Mesendoderm (in vitro differentiated cells): ENCODE data around the gene GPR179.

Source experiments
- DNase-seq: peaks from one replicate; pipeline ENCODE4 v3.0.0; 2013
- H2AK5ac ChIP-seq: 2 replicates; pipeline ENCODE4 v1.6.1; 2013; ENCODE audit warnings: low read length, inconsistent platforms
- H2BK120ac ChIP-seq: 2 replicates; pipeline ENCODE4 v1.6.1; 2013; ENCODE audit warnings: low read depth, mild to moderate bottlenecking, low read length, moderate library complexity, mixed read lengths
- H2BK15ac ChIP-seq: replicated peaks from 2 replicates; pipeline ENCODE4 v1.6.1; 2013; ENCODE audit warnings: low read depth, mild to moderate bottlenecking, moderate library complexity
- H2BK5ac ChIP-seq: 2 replicates; pipeline ENCODE4 v1.6.1; 2013; ENCODE audit warnings: low read length, inconsistent platforms
- H3K18ac ChIP-seq: 2 replicates; pipeline ENCODE4 v1.6.1; 2013; ENCODE audit warnings: mild to moderate bottlenecking, low read length, mixed read lengths
- H3K23ac ChIP-seq: one replicate; pipeline ENCODE4 v1.6.1; 2013; ENCODE audit warnings: low read length
- H3K27ac ChIP-seq: 2 replicates; pipeline ENCODE4 v1.5.1; 2013; ENCODE audit warnings: low read depth, mild to moderate bottlenecking, inconsistent platforms, low read length, moderate library complexity
- H3K27me3 ChIP-seq: 2 replicates; pipeline ENCODE4 v1.6.1; 2013; ENCODE audit warnings: low read length, control low read depth, mild to moderate bottlenecking, inconsistent platforms; ENCODE audit not compliant: insufficient read depth, poor library complexity
- H3K36me3 ChIP-seq: 2 replicates; pipeline ENCODE4 v1.6.1; 2013; ENCODE audit warnings: low read length, inconsistent platforms; ENCODE audit not compliant: control insufficient read depth, insufficient read depth
- H3K4ac ChIP-seq: one replicate; pipeline ENCODE4 v1.6.1; 2013; ENCODE audit warnings: low read depth, mild to moderate bottlenecking, low read length, moderate library complexity
- H3K4me1 ChIP-seq: 2 replicates; pipeline ENCODE4 v1.6.1; 2013; ENCODE audit warnings: low read depth, low read length, inconsistent platforms; ENCODE audit not compliant: control insufficient read depth
- H3K4me2 ChIP-seq: 2 replicates; pipeline ENCODE4 v1.6.1; 2013; ENCODE audit warnings: low read length
- H3K4me3 ChIP-seq: 2 replicates; pipeline ENCODE4 v1.5.1; 2013; ENCODE audit warnings: mild to moderate bottlenecking, low read length
- H3K56ac ChIP-seq: one replicate; pipeline ENCODE4 v1.6.1; 2013; ENCODE audit warnings: low read length
- H3K79me1 ChIP-seq: 2 replicates; pipeline ENCODE4 v1.6.1; 2013; ENCODE audit warnings: low read length, inconsistent platforms
- H3K79me2 ChIP-seq: 2 replicates; pipeline ENCODE4 v1.6.1; 2013; ENCODE audit warnings: mild to moderate bottlenecking, low read length; ENCODE audit not compliant: control insufficient read depth, insufficient read depth
- H3K9ac ChIP-seq: 2 replicates; pipeline ENCODE4 v1.6.1; 2013; ENCODE audit warnings: low read length, inconsistent platforms
- H4K5ac ChIP-seq: one replicate; pipeline ENCODE4 v1.6.1; 2013; ENCODE audit warnings: low read length
- H4K8ac ChIP-seq: one replicate; pipeline ENCODE4 v1.6.1; 2013; ENCODE audit warnings: low read depth, mild to moderate bottlenecking, control low read depth, low read length, moderate library complexity
- WGBS: extraction: QIAGEN DNeasy Blood & Tissue Kit; methylation state at CpG from one replicate; pipeline ENCODE4 v1.1.7; 2013; ENCODE audit warnings: low lambda C conversion rate, missing lambda C conversion rate; ENCODE audit not compliant: insufficient coverage; ENCODE audit errors: extremely low coverage; 5-methylcytosine and 5-hydroxymethylcytosine counted together

GPR179 gene

DNA sequence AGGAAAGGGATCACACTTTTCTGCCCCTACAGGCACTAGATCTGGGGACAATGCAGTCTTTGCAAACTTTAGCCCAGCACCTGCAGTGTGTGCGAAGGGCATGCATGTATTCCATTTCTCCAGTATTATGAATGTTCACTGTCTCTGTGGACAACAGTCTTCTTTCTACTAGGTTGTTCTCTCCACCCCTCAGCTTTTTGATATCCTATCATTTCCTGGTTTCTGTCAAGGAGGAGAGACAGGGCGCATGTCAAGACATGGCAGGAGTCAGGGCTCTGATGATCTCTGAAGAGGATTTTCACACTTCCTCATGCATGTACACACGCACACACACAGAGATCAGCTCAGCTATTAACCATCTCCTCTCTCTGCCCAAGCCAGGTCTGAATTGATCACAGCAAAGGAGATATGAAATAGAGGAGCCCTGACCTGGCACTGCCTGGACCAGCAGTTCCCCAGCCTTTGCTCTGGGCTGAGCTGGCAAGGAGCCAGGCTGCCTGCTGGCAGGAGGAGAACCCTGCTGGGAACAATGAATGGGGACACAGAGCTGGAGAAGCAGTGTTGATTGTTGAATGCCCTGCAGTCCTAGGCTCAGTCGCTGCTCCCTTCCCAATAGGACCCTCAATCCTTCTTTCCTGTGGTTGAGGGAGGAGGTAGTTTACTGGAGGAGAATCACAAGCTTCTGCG, 2.6 kb downstream of the GPR179 start:
- peak; percentile 66 for DNase-seq
- H3K56ac ChIP-seq, result no peak overlapping the region
- H3K36me3 ChIP-seq, result no peaks in the 10 kb centered on the region
- no peak overlapping the region for H2BK15ac ChIP-seq
- no peak overlapping the region for H3K23ac ChIP-seq
- no peak overlapping the region for H4K5ac ChIP-seq
- no peak overlapping the region for H3K4me3 ChIP-seq
- H3K27ac ChIP-seq, result no peak overlapping the region
- no peak overlapping the region for H3K4ac ChIP-seq
- WGBS, result no CpG with 5 or more reads among the region's 5 CpGs
- no peaks in the 10 kb centered on the region for H3K4me1 ChIP-seq
- no peak overlapping the region for H3K9ac ChIP-seq
- no peak overlapping the region for H3K4me2 ChIP-seq
- H2AK5ac ChIP-seq, result no peak overlapping the region
- H3K18ac ChIP-seq, result no peak overlapping the region
- H2BK5ac ChIP-seq, result no peak overlapping the region
- no peak overlapping the region for H2BK120ac ChIP-seq
- no peak overlapping the region for H4K8ac ChIP-seq
- H3K79me1 ChIP-seq, result no peaks in the 10 kb centered on the region
- H3K27me3 ChIP-seq, result no peaks in the 10 kb centered on the region
- H3K79me2 ChIP-seq, result no peaks in the 10 kb centered on the region

DNA sequence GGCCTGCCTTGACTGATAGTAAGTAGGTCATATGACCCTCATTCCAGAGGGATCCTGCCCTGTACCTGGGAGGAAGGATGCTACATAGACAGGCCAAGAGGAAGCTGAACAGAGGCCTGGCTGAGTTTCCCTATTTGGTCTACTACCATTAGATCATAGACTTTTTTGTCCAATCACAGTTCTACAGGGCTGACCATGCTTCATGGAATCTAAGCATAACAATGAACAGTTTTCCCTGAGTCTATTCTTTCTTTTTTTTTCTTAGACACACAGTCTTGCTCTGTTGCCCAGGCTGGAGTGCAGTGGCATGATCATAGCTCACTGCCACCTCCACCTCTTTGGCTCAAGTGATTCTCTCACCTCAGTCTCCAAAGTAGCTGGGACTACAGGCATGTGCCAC, 3.9 kb downstream of the GPR179 start:
- H3K4me1 ChIP-seq, result no peaks in the 10 kb centered on the region
- no peak overlapping the region for H3K23ac ChIP-seq
- H3K9ac ChIP-seq, result no peak overlapping the region
- no peak overlapping the region for H3K4me2 ChIP-seq
- H3K27ac ChIP-seq, result no peak overlapping the region
- H2BK15ac ChIP-seq, result no peak overlapping the region
- no peaks in the 10 kb centered on the region for H3K79me2 ChIP-seq
- H3K18ac ChIP-seq, result no peak overlapping the region
- DNase-seq, result no peak
- no peaks in the 10 kb centered on the region for H3K27me3 ChIP-seq
- no peak overlapping the region for H2BK120ac ChIP-seq
- H3K4me3 ChIP-seq, result no peak overlapping the region
- no peak overlapping the region for H4K8ac ChIP-seq
- no peak overlapping the region for H3K4ac ChIP-seq
- H2AK5ac ChIP-seq, result no peak overlapping the region
- no peaks in the 10 kb centered on the region for H3K79me1 ChIP-seq
- no peak overlapping the region for H2BK5ac ChIP-seq
- no peaks in the 10 kb centered on the region for H3K36me3 ChIP-seq
- H4K5ac ChIP-seq, result no peak overlapping the region
- no peak overlapping the region for H3K56ac ChIP-seq

DNA sequence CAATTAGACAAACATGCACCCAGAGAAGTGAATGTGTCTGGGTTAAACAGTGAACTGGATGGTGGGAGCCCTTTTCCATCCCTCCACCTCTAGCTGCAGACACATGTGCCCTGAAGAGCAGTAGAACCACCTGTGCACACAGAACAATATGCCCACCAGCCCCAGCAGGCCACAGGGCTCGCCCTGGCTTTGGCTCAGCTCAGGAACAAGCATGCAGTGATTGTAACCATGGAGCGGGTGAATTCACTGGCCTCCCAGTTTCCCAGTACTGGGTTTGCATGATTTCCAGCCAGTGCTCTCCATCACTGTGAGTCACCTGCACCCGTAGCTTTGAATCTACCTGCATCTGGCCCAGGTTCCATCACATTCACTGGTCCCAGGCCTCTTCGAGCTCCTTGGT, 5.2 kb downstream of the GPR179 start:
- H2AK5ac ChIP-seq, result no peak overlapping the region
- no peak overlapping the region for H3K9ac ChIP-seq
- H3K79me2 ChIP-seq, result no peaks in the 10 kb centered on the region
- no peak overlapping the region for H3K4ac ChIP-seq
- H2BK15ac ChIP-seq, result no peak overlapping the region
- no peak for DNase-seq
- no peak overlapping the region for H3K23ac ChIP-seq
- H3K4me1 ChIP-seq, result no peaks in the 10 kb centered on the region
- H3K36me3 ChIP-seq, result no peaks in the 10 kb centered on the region
- H2BK120ac ChIP-seq, result no peak overlapping the region
- no peaks in the 10 kb centered on the region for H3K27me3 ChIP-seq
- no peaks in the 10 kb centered on the region for H3K79me1 ChIP-seq
- no peak overlapping the region for H4K5ac ChIP-seq
- no peak overlapping the region for H3K4me3 ChIP-seq
- no peak overlapping the region for H4K8ac ChIP-seq
- WGBS, result no CpG with 5 or more reads among the region's 4 CpGs
- no peak overlapping the region for H3K4me2 ChIP-seq
- H3K27ac ChIP-seq, result no peak overlapping the region
- no peak overlapping the region for H3K18ac ChIP-seq
- H3K56ac ChIP-seq, result no peak overlapping the region
- H2BK5ac ChIP-seq, result no peak overlapping the region

DNA sequence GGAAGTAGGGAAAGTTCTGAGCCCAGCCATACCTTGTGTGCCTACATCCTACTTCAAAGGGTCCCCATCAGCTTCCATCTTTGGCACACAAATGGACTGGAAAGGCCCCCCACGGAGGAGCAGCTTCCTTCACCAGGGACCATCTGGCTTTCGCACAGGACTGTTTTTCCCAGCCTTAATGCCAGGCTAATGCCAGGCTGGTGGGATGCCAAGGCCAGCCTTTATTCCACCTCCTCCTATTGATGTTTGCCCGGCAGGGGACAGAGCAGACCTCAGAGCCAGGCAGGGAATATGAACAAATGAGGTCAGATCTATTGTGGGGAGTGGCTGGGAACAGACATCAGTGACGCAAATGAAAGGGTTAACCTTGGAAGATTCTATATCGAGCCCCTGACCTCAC, 5.7 kb downstream of the GPR179 start:
- H2BK5ac ChIP-seq, result no peak overlapping the region
- H2BK15ac ChIP-seq, result no peak overlapping the region
- H3K36me3 ChIP-seq, result no peaks in the 10 kb centered on the region
- DNase-seq, result no peak
- no peak overlapping the region for H3K4me2 ChIP-seq
- no peak overlapping the region for H3K4me3 ChIP-seq
- no CpG with 5 or more reads among the region's 5 CpGs for WGBS
- H3K56ac ChIP-seq, result no peak overlapping the region
- H3K4ac ChIP-seq, result no peak overlapping the region
- H4K8ac ChIP-seq, result no peak overlapping the region
- no peaks in the 10 kb centered on the region for H3K79me2 ChIP-seq
- no peak overlapping the region for H3K18ac ChIP-seq
- no peak overlapping the region for H3K27ac ChIP-seq
- H3K23ac ChIP-seq, result no peak overlapping the region
- no peak overlapping the region for H2AK5ac ChIP-seq
- no peaks in the 10 kb centered on the region for H3K4me1 ChIP-seq
- no peak overlapping the region for H4K5ac ChIP-seq
- H3K27me3 ChIP-seq, result no peaks in the 10 kb centered on the region
- no peak overlapping the region for H2BK120ac ChIP-seq
- no peaks in the 10 kb centered on the region for H3K79me1 ChIP-seq
- no peak overlapping the region for H3K9ac ChIP-seq

DNA sequence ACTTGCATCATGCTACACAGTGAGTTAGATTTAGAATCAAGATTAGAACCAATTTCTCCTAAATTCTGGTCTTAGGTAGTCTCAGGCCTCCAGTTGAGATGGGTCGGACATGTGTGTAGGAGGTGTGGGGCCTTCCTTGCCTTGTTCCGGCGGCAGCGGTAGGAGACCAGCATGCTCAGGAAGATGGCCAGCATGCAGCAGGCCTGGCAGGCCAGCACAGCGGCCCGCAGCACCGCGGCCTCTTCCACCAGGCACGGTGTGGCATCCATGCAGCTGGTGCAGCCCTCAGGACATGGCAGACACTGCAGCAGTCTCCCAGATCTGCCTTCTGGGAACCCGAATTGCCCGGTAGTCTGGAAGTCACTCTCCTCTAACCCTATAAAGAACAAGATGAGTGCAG, 6.9 kb downstream of the GPR179 start:
- Histone ChIP-seq H3K4me1 (no peaks in the 10 kb centered on the region), H3K27ac (no peak overlapping the region), H2BK15ac (no peak overlapping the region), H3K9ac (no peak overlapping the region), H3K79me1 (no peaks in the 10 kb centered on the region), H3K23ac (no peak overlapping the region), H3K4ac (no peak overlapping the region), H3K56ac (no peak overlapping the region), H4K8ac (no peak overlapping the region), H3K18ac (no peak overlapping the region), H3K36me3 (no peaks in the 10 kb centered on the region), H3K79me2 (no peaks in the 10 kb centered on the region), H3K27me3 (no peaks in the 10 kb centered on the region), H2BK120ac (no peak overlapping the region), H2BK5ac (no peak overlapping the region), H3K4me2 (no peak overlapping the region), H2AK5ac (no peak overlapping the region), H3K4me3 (no peak overlapping the region), H4K5ac (no peak overlapping the region)
- DNase-seq, result no peak
- no CpG with 5 or more reads among the region's 11 CpGs for WGBS
